Inferior parietal cortex (tissue), 1 donor: ENCODE results near the gene FOXN1.
"Not testable (repeated sequence)": the region's sequence is repeated elsewhere in the genome, so short reads cannot be mapped to it uniquely, and the experiment has no call there.

Experiments
- DNase-seq: peaks from one replicate; pipeline ENCODE4 v3.0.0-alpha.2; 2016; ENCODE audit errors: extremely low spot score

Gene FOXN1

DNA sequence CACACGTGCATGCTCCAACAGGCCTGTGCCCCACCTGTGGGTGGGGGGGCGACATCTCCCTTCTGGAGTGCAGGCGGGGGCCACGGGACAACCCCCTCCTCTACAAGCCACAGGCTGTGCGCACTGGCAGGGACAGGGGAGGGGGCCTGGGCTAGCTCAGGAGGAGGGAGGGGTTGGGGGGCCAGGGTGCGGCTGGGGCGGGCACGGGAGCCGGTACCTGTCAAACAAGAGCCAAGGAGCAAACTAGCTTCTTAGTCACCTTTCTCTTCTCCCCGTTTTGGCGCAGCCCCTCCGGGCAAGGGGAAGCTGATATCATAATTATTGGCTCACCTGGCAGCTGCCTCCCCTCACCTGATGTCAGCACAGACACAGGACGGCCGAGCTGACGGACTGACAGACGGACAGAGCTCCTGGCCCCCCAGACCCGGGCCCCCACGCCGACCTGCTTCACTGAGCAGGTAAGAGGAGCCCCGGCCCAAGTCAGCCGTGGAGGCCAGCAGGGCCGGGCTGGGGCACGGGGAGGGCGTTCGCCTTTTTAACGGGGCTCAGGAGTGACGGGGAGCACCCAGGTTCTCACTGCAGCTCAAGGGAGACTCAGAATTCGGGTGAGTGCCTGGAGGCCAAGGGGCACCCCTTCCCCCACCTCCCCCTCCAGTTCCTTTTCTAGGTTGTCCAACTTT, at the start of gene FOXN1:
Gene FOXN1 (plus strand): TSS at position 363 of the 680 bp plus-strand sequence. CDS start 17,622 bp downstream, outside the sequence.
- no peak for DNase-seq

DNA sequence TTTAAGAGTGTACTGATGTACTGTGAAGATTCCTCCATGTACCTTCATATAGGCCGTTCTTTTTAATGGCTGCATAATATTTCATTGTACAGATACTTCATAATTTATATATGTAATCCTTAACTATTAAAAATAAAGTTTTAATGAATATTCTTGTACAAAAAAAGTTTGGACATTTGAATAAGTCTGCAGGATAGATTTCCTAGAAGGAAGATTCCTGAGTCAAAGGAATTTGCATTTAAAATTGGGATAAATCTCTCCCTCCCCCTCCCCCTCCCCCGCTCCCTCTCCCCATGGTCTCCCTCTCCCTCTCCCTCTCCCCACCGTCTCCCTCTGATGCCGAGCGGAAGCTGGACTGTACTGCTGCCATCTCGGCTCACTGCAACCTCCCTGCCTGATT, 48.3 kb upstream of the FOXN1 start:
- no peak for DNase-seq

GRCh38 chr17:28458881-28459280, 47.3 kb upstream of the FOXN1 start:
- DNase-seq: not testable (repeated sequence)

GRCh38 chr17:28460901-28461300, 45.2 kb upstream of the FOXN1 start:
- DNase-seq: no peak

- no peak for DNase-seq
These were observed 40.1 kb upstream of the FOXN1 start for GRCh38 chr17:28466001-28466400.

- DNase-seq: no peak
These were observed 39.6 kb upstream of the FOXN1 start for GRCh38 chr17:28466521-28467048.

DNA sequence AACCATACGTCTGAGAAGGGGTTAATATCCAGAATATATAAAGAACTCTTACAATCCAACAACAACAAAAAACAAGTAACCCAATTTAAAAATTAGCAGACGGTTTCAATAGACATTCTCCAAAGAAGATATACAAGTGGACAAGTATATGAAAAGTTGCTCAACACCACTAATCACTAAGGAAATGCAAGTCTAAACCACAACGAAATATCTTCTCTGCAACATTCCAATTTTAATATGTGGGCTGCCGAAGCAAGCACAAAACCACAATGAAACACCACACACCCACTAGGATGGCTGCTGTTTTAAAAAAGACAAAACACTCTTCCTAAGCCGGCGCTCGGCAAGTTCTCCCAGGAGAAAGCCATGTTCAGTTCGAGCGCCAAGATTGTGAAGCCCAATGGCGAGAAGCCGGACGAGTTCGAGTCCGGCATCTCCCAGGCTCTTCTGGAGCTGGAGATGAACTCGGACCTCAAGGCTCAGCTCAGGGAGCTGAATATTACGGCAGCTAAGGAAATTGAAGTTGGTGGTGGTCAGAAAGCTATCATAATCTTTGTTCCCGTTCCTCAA, 38.6 kb upstream of the FOXN1 start:
- DNase-seq: no peak

GRCh38 chr17:28468033-28468735, 38.0 kb upstream of the FOXN1 start:
- DNase-seq: not testable (repeated sequence)

GRCh38 chr17:28468781-28469180, 37.4 kb upstream of the FOXN1 start:
- no peak for DNase-seq

GRCh38 chr17:28469376-28469775, 36.8 kb upstream of the FOXN1 start:
- DNase-seq: no peak

DNA sequence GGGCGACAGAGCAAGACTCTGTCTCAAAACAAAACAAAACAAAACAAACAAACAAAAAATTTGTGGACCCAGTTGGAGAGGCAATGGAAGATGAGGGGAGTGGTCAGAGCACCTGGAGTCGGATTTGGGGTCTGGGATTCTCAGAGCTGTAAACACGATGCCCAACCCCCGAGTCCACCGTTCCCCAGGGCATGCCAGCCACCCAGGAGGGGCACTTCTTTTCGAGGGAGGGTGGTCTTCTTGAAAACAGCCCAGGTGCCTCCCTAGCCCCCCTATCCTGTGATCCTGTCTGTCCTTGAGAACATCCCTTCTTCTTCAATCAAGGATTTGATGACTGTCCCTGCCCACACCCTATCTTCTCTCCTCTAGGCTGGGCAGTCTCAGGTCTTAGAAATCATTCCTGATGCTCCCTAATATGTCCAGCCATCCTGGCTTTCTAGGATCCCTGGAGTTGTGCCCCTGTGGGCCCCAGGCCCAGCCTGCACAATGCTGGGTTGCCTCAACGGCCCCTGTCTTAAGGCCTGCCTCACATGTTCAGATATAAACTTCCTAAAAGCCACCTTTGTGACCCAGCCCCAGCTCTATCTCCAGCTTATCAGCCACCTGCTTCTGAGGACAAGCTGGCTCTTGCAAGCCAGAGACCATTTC, 35.8 kb upstream of the FOXN1 start:
- no peak for DNase-seq

DNA sequence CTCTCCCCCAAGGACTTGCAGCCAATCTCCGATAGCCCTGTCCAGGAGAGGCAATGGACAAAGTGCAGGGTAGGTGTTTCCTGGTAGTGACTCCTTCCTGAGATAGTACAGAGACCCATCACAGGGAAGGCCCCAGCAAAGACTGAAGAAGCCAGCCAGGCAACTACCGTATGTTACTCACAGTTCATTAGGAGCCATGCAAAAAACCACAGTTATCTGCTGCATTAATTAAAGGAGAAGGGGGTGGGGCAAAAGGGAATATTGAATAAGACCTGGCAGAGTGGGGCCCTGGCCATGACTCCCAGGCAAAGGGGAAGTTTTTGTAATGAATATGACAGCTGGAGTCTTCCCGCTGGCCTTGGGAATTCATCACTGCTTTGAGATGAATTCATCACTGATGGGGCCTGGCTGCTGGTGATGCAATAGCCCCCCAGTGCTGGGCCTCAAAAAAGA, 35.2 kb upstream of the FOXN1 start:
- no peak for DNase-seq

DNA sequence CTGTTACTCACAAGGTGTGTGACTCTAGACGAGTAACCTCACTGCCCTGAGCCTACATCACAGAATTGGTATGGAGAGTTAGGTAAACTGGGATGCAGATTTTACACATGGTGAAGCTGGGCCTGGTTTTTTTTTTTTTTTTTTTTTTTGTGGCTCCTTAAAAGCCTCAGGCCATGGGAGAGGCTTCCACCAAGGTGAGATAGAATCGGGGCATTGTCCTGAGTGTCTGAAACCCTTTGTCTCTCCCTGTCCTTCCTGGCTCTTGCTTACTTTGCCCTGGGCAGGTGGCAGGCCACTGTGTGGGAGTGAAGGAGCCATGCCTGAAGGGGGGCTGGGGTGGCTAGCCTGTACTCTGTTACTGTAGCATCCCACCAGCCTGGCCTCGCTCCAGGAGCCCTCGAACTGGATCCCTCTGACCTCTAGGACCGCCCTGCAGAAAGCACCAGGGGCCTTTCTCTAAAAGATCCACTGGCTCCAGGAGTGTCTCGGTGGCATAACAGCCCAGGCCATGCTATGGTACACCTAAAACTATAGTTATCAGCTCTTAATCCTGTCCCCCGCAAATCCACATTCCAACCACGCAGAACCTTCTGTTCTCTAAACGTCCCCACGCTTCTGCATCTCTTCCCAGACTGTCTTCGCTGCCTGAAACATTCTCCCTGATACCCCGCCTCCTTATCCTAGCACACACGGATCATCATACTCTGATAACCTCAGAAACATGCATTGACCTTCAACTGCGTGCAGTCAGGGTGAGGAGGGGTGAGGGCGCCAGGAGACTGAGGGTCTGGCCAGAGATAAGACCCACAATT, 34.4 kb upstream of the FOXN1 start:
- DNase-seq: no peak

DNA sequence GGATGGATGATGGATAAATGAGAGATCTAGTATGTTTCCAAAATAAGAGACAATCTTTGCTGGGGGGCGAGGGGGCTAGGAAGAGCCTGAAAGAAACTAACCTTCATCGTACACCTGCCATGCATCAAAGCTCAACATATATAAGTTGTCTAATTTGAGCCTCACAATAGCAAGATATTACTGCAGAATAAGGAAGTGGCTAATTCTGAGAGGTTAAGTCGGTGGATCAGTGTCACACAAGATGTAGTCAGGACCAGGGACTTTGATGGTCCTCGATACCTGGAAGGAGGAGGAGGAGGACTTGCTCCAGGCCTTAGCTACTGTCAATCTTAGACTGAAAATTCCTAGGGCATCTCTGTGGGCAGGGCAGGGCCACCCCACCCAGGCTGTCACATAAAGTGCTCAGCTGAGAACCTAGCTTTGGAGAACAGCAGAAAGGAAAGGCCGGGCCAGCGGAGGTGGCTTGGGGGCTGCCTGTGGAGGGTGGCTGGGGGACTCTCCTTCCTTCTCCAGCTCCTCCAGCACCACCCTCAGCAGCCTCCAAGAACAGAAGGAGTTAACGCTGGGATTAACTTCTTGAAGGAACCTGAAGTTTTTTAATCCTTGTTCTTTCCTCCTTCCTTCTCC, 33.2 kb upstream of the FOXN1 start:
- DNase-seq: no peak

DNA sequence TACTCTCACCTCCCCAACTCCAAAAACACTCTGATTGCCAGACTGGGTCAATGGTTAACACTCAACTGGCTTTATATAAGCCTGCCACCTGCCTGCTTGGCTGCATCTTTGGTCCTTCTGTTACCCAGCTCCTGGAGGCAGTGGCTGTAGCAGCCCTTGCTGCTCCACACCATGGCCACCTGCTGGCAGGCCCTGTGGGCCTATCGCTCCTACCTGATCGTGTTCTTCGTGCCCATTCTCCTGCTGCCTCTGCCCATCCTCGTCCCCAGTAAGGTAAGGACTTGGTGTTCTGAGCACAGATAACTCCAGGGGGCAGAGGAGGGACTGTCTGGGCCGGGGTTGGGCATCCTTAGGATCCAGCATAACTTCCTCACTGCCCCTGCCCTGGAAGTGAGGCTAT, 32.6 kb upstream of the FOXN1 start, which contains the start of gene SLC13A2:
Gene SLC13A2 (plus strand): TSS at position 103 of the 400 bp plus-strand sequence. CDS start 69 bp downstream, at position 172.
- DNase-seq: no peak

DNA sequence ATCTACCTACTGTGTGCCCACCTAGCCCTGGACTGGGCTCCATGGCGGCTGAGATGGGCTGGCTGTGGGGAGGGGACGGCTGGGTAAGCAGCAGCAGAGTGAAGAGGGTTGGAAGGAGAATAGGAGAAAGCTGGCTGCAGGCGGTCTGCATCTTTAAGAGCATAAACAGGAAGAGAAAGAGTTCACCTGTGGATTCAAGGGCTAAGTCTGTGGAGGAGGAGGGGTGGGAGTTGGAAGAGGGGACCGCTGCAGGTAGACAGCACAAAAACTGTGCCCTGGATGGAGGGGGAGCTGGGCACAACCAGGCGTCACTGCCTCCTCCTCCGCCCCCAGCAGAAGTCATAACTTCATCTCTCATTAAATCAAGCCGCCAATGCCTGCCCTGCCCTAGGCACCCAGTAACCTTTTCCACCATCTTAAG, 32.0 kb upstream of the FOXN1 start:
- no peak for DNase-seq

GRCh38 chr17:28475151-28475900, 30.8 kb upstream of the FOXN1 start:
- no peak for DNase-seq

DNA sequence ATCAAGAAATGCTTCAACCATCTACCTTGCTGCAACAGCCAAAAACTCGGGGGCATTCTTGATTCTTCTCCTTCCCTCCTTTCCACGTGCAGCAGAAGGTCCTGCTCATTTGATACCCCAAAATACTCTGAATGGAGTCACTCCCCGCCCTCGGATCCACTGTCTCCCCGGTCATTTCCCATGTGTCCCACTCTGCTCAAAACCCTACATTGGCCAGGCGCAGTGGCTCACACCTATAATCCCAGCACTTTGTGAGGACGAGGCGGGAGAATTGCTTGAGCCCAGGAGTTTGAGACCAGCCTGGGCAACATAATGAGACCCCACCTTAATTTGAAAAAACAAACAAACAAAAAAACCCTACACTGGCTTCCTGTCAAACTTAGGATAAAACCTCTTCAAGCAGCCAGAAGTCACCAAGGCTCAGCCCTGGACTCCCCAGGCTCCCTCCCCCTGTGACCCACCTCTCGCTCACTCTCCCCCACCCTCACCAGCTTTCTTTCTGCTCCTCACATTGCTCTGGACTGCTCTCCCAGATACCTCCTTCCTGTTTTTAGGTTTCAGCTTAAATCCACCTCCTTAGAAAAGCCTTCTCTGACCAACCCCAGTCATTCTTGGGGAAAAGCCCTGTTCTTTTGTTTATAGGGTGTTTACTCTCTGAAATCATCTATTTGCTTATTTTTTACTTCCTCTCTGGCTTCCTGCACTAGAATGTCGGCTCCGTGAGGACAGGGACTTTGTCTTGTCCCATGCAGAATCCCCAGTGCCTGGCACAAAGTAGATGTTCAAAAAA, 29.9 kb upstream of the FOXN1 start:
- DNase-seq: no peak

GRCh38 chr17:28477928-28478327, 28.2 kb upstream of the FOXN1 start:
- no peak for DNase-seq
